VCaP (cell line): Measurements from ENCODE around the gene TMUB2.
A peak's percentile ranks its signal among the peaks of the same experiment; 100 is the strongest.
"Not testable (repeated sequence)": the region's sequence is repeated elsewhere in the genome, so short reads cannot be mapped to it uniquely, and the experiment has no call there.

Source experiments
- H3K27ac ChIP-seq: fragments of 450-650 bp; 2 replicates; pipeline ENCODE4 v1.5.1; 2017
- TF ChIP-seq, protein P1 (sequence below): fragments of 450-650 bp; conservative IDR thresholded peaks from 2 replicates; pipeline ENCODE4 v1.5.1; 2017; ENCODE audit warnings: mild to moderate bottlenecking, moderate library complexity

The TMUB2 gene

DNA sequence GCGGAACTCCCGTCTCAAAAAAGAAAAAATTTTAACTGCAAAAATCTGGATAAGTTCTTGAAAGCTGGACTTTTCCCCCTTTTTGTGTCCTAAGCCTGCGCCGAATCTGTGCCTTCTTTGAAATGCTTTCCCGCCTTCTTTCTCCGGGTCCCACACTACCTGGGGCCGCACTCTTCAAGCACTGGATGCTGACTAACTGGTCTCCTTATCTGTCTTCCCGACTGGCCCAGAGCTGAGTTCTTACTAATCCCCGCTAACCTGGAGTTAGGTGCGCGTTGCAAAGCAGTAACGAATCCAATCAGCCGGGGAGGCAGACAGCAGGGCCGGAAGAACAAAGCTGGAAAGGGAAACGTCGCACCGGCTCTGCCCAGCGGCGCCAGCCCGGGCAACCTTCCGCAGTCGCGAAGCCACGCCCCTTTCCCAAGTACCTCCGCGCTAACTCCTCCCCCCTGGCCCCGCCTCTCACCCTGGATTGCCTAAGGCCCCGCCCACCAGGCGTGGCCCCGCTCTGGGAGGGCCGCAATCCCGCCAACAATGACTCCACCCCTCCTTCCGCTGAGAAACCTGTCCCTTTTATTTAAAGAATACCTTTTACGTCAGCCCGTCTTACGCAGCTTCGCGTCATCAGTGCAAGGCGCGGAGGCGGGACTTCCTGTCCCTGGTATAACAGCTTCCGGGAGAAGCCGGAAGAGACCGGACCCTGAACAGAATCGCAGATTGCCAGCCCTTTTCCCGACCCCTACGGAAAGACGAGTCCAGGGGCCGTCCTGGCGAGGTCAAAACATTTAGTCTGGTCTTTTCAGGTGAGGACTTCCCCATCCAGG lies at the start of gene TMUB2:
TSS of gene TMUB2 (plus strand) at position 666 of the 824 bp plus-strand sequence. CDS start 737 bp downstream, outside the sequence.
- TF ChIP-seq, protein P1, sequence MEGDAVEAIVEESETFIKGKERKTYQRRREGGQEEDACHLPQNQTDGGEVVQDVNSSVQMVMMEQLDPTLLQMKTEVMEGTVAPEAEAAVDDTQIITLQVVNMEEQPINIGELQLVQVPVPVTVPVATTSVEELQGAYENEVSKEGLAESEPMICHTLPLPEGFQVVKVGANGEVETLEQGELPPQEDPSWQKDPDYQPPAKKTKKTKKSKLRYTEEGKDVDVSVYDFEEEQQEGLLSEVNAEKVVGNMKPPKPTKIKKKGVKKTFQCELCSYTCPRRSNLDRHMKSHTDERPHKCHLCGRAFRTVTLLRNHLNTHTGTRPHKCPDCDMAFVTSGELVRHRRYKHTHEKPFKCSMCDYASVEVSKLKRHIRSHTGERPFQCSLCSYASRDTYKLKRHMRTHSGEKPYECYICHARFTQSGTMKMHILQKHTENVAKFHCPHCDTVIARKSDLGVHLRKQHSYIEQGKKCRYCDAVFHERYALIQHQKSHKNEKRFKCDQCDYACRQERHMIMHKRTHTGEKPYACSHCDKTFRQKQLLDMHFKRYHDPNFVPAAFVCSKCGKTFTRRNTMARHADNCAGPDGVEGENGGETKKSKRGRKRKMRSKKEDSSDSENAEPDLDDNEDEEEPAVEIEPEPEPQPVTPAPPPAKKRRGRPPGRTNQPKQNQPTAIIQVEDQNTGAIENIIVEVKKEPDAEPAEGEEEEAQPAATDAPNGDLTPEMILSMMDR = no peak
- H3K27ac ChIP-seq = peak within 1 kb of the TSS; percentile 93

DNA sequence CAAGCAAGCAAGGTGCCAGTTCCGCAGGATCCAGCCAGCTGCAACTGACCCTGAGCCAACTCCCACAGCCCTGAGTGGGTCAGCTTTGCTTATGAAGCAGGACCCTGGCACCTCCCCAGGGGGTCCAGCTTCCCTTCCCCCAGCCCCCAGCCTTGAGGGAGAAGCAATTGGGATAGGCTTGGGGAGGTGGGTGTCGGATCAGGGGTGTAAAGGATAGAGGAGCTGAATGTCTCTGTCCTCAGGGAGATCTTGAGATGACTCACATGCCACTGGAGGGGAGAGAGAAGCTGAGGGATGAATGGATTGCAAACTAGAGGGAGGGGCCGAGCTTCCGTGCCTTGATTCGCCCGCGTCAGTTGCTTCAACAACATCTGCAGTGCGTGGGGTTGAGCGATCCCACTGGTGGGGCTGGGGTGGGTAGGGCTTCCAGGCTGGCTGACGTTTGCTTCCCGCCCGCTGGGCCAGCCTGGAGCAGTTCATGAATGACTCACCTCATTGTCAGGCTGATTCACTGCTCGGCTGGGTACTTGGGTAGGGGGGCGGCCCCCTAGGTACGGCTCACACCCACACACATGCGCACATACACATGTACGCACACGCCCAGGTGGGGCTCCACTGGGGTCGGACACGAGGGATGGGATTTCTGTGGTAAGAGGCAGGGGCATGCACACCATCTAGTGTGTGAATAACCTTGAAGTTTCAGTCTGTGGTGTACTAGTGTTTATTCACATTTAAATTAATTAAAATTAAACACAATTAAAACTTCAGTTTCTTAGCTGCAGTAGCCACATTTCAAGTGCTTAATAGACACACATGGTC lies 48.7 kb upstream of the TMUB2 start:
- TF ChIP-seq, protein P1 = no peak
- H3K27ac ChIP-seq = peak overlapping the region; percentile 53

DNA sequence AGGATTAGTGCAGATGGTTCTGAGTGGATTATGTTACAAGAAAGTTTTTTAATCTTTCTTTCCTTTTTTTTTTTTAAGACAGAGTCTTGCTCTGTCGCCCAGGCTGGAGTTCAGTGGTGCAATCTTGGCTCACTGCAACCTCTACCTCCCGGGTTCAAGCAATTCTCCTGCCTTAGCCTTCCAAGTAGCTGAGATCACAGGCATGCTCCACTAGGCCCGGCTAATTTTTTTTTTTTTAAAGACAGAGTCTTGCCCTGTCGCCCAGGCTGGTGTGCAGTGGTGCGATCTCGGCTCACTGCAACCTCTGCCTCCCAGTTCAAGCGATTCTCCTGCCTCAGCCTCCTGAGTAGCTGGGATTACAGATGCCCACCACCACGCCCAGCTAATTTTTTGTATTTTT lies 42.9 kb upstream of the TMUB2 start:
- H3K27ac ChIP-seq = not testable (repeated sequence)

GRCh38 chr17:44144966-44145739 lies 41.6 kb upstream of the TMUB2 start:
- TF ChIP-seq, protein P1 = no peak
- H3K27ac ChIP-seq = no peak overlapping the region

- TF ChIP-seq, protein P1 = no peak
- no peak overlapping the region for H3K27ac ChIP-seq
These were observed 40.1 kb upstream of the TMUB2 start for GRCh38 chr17:44146375-44147346.

GRCh38 chr17:44147812-44148211 lies 39.0 kb upstream of the TMUB2 start:
- H3K27ac ChIP-seq = no peak overlapping the region
- TF ChIP-seq, protein P1 = no peak

- peak overlapping the region; percentile 38; the same call in 1 of the 2 replicates for H3K27ac ChIP-seq
These were observed 37.7 kb upstream of the TMUB2 start for GRCh38 chr17:44149066-44149465.
